Amniotic epithelial cell (primary cell): Measurements from ENCODE around the gene NRXN3.
A peak's percentile ranks its signal among the peaks of the same experiment; 100 is the strongest.

Experiments
- DNase-seq: peaks from one replicate; pipeline ENCODE4 v3.0.0-alpha.2; 2010; ENCODE audit warnings: low read depth

NRXN3 gene

DNA sequence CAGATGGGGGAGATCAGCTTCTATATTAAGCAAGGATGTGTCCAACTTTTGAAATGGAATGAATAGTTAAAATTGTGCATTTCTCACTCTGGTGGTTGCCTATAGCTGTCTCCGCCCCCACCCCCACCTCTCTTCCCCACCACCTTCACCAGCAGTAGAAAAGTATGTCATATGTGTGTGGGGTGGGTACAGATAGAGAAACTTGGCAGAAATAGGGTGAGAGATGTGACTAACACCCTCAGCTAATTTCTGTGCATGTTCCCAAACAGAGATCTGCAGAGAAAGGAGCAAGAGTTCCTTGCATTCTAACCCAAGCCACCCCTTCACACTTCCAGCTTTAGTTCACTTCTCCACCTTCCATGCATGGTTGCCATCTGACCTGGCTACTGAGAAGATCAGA, 980.1 kb downstream of the NRXN3 start:
- DNase-seq, result no peak

DNA sequence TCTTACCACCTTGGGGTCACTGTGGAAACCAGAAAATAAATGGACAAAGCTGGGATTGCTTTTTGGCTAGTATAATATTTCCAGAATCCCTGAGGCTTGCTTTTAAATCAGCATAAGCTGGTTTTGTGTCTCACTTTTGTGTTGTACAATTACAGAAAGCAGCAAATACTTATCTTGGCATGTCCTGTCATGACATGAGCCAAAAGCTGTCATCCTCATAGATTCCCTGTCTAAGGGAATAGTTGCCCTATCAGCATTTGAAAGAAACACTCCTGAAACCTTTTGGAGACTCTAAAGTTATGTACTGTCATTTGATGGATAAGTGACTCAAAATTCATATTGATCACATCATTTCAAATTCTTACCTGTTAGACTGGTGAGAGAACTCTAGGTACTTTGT, 987.2 kb downstream of the NRXN3 start:
- no peak for DNase-seq

DNA sequence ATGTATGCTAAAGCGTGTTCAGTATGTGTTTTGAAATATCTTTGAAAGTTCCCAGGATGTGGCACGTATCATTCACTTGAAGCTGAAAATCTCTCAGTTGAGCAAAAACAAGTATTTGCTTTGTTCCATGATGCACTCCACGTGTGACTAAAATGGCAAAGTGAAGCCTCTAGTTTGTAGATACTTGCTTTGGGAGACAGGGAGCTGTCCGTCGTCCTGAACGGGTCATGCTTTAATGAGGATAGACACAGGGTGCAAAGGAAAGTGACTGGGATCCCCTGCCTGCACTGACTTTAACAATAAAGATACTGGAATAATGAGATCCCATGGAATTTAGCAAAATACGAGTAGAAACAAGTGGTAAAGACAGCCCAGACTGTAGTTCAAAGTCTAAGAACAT, 991.4 kb downstream of the NRXN3 start:
- DNase-seq, result peak; percentile 58

DNA sequence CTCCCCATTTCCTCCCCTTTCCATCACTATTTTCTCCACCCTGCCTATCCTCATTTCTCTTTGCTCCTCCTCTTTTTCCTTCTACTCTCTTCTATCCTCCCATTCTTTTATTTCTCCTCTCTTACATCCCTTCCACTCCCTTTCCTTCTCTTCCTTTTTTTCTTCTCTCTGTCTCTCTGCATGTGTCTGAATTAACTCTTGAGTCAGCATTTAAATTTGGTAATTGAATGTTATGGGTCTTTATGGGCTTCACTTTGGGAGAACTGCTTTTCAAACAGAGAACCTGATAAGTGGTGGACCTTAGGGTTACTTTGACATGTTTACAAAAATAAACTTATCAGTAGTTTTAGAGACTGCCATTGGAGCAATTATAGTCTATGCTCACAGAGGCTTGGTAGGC, 992.7 kb downstream of the NRXN3 start:
- no peak for DNase-seq

DNA sequence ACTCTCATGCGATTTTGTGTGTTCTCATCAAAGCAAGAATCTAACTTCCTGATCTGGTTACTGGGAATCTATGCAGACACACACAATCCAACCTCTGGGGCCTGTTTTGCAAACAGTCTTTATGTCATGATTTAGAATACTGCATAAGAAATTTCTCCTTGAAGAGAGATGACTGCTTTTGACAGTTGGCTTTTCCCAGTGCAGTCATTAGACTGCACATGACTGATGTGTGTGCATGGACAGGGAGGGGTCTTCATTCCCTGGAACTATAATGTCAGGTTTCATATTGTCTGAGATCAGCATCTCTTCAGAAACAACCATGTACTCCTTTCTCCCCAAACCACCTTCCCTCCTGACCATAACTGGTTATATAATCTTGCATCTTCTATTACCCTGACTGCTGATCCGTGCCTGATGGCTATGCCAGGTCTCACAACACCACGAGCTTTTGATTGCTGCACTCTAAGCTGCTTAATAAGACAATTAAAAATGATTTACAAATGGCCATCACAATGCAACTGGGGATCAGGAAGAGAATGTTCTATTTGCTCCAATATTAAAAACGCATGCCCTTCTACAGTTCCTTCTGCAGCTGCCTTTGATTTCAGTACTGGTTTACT, 995.4 kb downstream of the NRXN3 start:
- DNase-seq, result no peak

DNA sequence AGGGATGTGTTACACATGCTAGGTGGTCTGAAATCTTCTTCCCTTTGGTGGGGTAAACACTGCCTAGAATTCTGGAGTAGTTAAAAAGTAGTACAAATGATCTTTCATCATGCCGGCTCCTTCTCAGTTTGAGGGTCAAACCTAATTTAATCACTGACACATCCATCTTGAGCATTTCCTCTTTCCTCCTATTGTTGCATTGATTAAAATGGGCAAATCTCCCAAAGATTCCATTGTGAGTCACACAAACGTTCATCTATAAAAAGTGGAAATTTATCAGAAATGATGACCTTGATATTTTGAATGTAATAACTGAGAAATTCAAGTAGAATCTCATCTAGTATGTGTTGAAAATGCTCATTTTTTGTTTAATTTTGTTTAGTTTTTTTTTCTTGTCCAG, 996.0 kb downstream of the NRXN3 start:
- DNase-seq, result no peak

DNA sequence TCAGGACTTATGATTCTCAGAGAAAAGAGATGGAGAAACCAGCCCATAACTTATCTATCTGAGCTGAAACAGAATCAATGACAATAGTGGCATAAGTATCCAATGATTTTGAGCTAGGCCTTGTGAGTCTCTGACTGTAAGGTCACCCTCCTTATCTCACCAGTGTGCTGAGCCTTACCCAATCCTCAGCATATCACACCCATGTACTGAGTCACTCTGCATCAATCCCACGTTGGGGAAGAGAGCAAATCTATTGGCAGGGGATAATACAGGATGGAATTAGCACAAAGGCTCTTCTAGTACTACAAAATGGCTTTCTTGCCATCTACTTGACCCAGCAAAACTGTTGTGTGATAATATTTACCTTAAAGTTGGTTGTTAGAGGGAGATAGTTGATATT, 997.8 kb downstream of the NRXN3 start:
- peak; percentile 36 for DNase-seq

DNA sequence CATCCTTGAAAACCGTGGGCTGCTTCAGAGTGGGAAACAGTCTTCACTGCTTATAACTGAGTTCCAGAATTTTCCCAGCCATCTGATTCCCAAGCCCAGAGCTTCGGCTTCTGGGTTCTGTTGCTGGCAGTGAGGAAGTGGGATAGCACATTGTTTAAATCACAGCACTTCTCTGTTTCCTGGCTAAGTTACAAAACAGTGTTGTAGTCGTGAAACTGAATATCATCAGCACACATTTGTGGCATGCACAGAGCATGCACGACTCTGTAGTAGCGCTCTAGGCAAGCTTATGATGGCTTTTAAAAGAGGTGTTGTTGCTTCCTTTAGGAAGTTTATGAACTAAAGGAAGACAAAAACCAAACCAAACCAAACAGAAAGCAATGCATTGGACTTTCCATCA, 1005.5 kb downstream of the NRXN3 start:
- DNase-seq, result no peak

DNA sequence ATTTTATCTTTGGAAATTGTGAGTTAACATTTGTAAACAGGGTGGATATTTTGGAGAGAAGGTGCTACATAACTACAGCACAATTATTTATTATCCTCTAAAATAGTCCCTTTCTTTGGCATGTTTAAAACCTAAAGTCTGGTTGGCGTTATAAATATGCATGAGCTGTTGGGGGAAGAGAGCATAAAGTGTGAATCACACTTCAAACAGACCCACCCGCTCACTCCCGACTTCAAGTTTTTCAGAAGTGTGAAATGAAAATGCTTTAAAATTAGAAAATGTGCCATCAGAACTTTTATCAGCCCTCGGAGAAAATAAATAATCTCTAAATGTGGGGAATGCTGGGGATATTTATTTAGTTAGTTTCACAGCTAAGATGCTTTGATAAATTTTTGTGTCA, 1006.9 kb downstream of the NRXN3 start:
- DNase-seq, result no peak

DNA sequence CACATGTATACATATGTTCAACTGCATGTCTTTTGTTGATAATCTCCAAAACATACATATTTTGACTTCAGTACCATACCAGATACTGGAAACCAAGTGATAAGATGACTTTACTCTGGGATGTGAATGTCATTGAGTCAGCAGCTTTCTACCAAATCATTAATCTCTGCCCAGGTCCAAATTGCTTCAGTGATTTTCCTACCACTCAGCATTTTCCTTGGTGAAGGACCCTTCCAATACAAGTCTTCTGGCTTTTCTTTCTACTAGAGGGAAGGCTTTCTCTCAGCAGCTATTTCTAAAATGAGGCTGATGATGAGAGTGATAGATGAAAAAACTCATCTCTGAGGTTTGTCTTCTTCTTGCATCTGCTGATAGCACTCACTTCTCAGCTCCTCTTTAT, 1008.5 kb downstream of the NRXN3 start:
- no peak for DNase-seq

DNA sequence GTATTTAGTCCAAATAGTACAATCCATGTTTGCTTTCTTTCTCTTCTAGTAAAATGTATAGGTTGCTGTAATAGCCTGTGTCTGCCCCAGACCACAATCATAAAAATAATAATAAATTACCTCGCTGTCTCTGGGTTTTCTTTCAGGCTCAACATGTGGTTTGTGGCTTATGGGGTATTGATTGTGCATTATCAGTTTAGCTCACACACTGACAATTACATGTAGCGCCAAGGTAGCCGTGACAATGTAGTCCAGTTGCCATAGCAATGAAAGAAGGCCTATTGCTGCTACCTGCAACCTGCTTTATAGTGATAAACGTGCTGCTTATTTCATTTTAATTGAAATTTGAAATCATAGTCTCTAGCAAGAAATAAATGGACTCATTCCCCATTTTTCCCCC, 1009.8 kb downstream of the NRXN3 start:
- DNase-seq, result no peak

DNA sequence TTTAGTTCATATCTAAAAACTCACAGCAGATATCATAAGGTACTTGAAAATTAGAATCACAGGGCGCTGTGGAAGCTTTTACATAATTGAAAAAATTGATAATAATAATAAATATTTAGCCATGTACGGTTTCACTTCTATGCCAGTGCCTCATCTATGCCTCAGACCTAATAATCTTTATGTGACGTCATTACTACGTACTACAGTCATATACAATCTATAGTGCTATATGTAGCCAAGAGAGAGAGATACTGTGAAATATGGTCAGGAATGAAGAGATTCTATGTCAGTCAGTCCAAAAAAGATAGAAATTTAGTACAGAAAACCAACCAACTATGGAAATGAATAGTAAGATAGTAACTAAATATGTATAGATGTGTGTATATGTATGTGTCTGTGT, 1010.5 kb downstream of the NRXN3 start:
- no peak for DNase-seq

DNA sequence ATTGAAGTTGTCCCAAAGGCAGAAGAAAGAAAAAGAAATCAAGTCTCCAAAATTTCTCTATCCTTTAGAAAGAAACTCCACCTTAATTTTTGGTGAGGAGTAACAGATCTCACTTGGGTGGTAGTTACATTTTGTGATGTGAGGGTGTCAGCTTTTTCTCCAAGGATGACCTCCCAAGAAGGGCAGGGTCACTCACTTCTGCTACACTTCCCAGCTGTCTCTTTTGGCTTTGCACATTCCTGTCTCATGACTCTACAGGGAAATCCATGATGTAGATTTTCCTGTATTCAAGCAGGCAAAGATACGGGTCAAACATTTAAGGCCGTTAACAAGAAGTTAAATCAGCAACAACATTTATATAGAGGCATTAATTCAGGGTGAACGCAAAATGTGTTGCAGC, 1016.4 kb downstream of the NRXN3 start:
- DNase-seq, result peak; percentile 6

DNA sequence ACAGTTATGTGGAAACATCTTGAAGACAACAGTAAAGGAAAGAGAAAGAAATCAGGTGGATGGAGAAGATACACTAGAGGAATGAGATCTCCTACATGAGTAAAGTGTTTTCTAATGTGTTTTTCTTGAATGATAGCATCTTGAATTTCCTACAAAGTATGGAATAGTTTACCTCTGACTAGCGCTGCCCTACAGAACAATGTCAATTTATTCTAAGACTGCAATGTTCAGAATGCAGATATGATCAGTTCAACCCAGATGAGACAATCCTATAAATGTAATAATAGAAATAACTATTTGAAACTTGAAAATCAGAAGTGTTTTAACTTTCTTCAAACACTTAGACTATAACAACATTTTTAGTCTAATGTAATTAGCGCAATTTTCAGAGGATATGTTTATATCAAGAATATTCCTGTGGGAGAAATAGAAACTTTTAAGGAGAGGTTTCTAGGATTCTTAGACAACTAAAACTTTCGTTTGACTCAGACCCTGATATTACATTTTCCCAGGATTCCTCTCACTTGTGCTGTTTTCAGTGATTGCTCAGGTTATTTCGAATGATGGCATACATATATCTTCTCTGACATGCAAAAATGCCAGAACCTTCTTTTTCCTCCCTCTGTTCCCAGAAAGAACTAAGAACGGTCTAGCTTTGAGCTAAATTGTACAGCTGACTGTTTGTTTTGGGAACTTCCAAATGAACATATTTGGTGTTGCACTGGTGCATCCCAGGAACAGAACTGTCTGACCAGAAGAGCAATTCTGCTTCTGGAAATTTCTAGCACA, 1023.7 kb downstream of the NRXN3 start:
- no peak for DNase-seq

DNA sequence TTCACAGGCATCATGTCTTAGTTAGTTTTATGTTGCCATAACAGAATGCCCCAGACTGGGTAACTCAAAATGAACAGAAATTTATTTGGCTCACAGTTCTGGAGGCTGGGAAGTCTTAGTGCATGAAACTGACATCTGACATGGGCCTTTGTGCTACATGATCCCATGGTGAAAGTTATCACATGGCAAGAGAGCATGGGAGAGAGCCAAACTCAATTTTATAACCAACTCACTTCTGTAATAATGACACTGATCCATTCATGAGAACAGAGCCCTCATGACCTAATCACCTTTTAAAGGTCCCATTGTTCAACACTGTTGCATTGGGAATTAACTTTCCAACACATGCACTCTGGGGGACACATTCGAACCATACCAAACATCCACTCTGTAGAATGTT, 1026.0 kb downstream of the NRXN3 start:
- no peak for DNase-seq

DNA sequence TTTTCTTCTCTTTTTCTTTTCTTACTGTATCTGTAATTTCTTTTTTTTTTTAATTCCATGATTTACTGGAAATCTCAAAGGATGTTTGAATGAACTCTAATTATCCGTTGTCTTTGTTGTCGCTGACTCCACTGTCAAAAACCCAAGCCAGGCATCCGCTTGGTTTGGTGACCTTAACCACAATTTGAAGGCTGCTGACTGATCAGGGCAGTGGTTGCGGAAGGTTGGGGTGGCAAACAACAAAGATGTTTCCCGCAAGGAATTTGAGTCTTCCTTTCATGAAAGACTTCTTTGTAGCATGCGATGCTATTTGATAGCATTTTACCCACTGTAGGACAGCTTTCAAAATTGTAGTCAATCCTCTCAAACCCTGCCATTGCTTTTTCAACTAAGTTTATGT, 1027.3 kb downstream of the NRXN3 start:
- DNase-seq, result no peak

DNA sequence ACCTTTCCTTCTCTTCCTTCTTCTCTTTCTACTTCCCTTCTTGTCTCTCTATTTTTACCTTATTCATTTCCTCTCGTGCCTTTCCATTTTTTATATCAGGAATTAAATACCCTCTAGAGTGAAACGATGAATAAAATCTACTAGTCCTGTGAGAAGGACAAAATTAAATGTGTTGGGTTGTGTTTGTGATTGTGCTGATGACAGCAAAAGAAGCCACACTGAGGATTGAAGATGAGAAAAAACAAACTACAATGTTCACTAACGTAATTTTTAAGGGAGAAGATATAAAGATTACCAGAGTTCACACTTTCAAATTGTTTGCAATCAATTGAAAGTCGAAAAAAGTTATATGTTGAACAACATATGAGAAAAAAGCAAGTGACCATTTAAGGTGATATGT, 1029.0 kb downstream of the NRXN3 start:
- DNase-seq, result no peak

DNA sequence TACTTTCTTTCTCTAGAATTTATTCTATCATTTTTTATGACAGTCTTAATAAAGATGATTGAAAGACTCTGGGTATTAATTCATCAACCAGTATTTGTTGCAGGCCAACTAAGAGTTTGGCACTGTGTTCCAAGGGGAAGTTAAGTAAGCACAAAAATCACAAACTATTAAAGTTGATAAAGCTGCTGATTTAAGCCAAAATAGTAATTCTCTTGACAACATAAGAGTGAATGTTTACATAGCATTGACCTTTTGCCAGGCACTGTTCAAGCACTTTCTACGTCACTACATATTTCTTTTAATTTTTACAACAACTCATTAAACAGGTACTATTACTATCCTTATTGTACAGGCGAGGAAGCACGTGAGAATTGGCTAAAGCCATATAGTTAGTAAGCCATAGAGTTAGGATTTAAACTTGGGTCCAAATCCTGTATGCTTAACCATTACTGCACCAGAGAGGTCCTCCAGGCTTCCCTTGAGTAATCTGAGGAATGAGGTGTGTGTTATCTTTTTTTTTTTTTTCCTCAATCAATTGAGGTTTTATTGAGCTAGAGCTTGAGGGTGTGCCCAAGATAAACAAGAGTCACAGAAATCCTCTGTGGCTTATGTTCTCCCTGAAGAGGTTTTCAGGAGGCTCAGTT, 1031.5 kb downstream of the NRXN3 start:
- DNase-seq, result peak; percentile 1

DNA sequence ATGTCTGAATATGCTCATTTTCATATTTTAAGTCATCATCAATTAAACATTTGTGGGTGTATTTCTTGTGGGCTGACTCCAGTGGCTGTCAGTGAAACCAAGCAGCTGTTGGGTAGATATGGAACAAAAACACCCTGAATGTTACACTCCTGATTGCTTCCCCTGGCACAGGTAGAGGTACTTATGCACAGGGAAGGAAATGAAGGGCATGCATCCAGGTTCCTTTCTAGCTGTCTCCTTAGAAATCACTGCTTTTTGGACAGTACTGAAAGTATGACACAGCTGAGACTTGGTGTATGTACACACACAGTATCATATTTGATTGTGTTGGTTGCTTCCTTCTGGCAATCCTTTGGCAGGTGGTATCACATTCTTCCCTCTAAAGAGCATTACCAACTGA, 1034.4 kb downstream of the NRXN3 start:
- DNase-seq, result no peak

DNA sequence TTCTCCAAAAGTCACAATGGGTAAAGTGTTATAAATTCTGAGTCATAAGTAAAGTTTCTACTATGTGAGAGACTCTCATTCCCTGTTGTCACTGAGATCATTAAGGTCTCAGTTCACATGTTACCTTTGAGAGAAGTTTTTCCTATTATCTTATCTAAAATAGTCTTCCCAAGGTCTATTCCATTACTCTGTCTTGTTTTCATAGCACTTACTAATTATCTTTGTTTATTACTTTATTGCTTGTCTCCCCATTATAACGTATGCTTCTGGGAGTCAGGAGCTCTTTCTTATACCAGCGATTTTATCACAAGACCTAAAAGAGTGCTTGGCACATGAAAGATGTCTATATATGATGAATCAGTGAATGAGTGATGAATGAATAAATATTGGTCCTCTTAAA, 1039.2 kb downstream of the NRXN3 start:
- DNase-seq, result no peak

DNA sequence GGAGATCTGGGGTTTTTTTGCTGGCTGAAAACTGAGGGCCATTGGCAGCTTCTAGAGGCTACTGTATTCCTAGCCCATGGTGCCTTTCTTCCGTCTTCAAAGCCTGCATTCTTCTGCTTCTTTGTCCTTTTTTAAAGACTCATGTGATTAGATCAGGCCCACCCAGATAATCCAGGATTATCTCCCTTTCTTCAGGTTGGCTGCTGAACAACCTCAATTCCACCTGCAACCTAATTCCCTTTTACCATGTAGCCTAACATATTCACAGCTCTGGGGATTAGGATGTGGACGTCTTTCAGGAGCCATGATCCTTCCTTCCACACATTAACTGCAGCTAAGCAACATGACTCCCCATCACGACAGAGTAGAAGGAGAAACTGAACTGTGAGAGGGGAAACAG, 1055.6 kb downstream of the NRXN3 start:
- DNase-seq, result no peak

DNA sequence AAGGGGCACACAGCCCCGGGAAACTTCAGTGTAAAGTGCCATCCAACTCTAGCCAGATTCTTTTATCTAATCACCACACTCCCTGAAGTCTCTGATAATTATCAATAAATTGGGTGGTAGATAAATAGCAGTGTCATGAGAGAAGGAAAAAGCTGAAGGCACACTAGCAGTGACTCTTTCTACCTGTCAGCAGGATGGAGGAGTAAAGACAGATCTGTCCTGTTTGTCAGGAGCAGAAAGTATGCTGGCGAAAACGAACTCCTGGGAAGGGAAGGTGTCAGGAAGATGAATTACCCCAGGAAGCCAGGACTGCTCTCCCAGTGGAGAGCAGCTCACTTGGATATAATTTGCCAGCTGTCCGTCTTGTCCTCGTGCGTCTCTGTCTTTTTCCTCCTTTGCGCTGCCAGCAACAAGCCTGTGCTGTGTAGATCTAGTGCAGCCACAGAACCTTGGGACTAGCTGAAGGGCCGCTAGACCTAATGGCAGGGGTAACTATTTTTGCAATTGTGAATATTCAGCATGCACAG, 1059.3 kb downstream of the NRXN3 start:
- DNase-seq, result peak; percentile 3

DNA sequence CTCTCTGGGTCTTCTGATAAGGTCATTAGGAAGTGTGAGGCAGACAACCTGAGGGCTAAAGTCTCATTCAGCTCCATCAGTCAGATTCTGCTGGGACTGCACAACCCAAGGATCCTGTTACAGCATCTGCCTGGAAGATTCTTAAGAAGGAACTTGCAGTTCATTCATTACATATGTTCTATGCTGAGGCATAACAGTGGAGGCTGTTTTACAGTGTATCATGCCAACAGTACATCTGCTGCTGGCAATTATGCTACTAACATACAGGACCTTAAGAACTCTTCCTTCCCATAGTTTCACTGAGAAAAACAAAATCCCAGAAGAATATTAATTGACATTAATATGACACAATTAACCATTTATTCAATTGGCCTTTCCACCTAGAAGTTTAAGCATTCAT, 1072.5 kb downstream of the NRXN3 start:
- DNase-seq, result no peak
